Calu3 (cell line): Measurements from ENCODE around the gene GMCL2. TPM values are rescaled to one million over a fixed set of nuclear protein-coding genes. Genes with fewer than 3 reads are reported as not detected.

Experiments
- BruUV-seq: library from RNA; stranded (reverse); fragments of 400-500 nt; replicated peaks from 2 replicates; lab custom pipeline; 2021; lab: Mats Ljungman, UMichigan
- CTCF ChIA-PET: fragments of 300-600 bp; sonication (Branson Sonifier 250); formaldehyde crosslinking; loops from one replicate; lab custom pipeline; 2022; ENCODE audit warnings: antibody characterized with exemption; lab: Charles Lee
- DNase-seq: peaks from one replicate; pipeline ENCODE4 v3.0.0; 2022
- H3K27ac Mint-ChIP-seq: one replicate; pipeline ENCODE4 v1.8.0; 2022; ENCODE audit warnings: mixed read lengths; ENCODE audit not compliant: unreplicated experiment
- H3K27me3 Mint-ChIP-seq: one replicate; pipeline ENCODE4 v1.8.0; 2022; ENCODE audit warnings: mixed read lengths; ENCODE audit not compliant: unreplicated experiment
- H3K36me3 Mint-ChIP-seq: one replicate; pipeline ENCODE4 v1.8.0; 2022; ENCODE audit warnings: mild to moderate bottlenecking, moderate library complexity, mixed read lengths; ENCODE audit not compliant: insufficient read depth, unreplicated experiment
- H3K4me1 Mint-ChIP-seq: one replicate; pipeline ENCODE4 v1.8.0; 2022; ENCODE audit warnings: mild to moderate bottlenecking, low read depth, mixed read lengths; ENCODE audit not compliant: unreplicated experiment
- H3K4me3 Mint-ChIP-seq: one replicate; pipeline ENCODE4 v1.8.0; 2022; ENCODE audit warnings: mild to moderate bottlenecking, low read depth, moderate library complexity, mixed read lengths; ENCODE audit not compliant: unreplicated experiment
- H3K9me3 Mint-ChIP-seq: one replicate; pipeline ENCODE4 v1.8.0; 2022; ENCODE audit warnings: low read depth, mixed read lengths; ENCODE audit not compliant: unreplicated experiment
- intact Hi-C: fragments of 100-400 bp; cut with micrococcal nuclease; formaldehyde crosslinking; loops from one replicate; pipeline ENCODE4 v1.10.0; 2022; ENCODE audit not compliant: unreplicated experiment
- total RNA-seq: library from RNA; stranded (reverse); gene quantifications from 2 replicates; pipeline ENCODE4 v1.2.3, GENCODE V29; 2022
- TF ChIP-seq, protein P1 (sequence below): fragments of 200-600 bp; IDR thresholded peaks from one replicate; pipeline ENCODE4 v1.8.0; 2022; ENCODE audit warnings: antibody characterized with exemption; ENCODE audit not compliant: unreplicated experiment

GMCL2 gene
- total RNA-seq, 1 experiment from 2014 or later = not detected

DNA sequence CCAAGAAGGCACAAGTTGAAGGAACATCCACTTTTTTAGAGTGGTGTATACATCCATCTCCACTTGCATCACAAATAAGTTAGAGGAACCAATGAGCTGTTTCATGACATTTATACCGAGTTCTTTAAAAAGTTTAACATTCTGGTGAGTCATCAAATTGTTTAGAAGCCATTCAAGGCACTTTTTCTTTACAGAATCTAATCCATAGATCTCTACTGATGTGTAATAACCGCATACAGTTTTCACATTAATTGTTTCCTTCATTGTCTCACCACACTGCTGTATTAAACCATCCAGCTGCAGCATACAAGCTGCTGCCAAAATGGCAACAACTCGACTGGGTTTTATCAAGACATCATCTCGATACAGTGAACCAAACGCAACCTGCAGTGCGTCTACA, 744 bp downstream of the GMCL2 start:
- no peaks in the 10 kb centered on the region for H3K36me3 Mint-ChIP-seq
- CTCF ChIA-PET = no interaction called here
- H3K4me3 Mint-ChIP-seq = no peak overlapping the region
- DNase-seq = no peak
- TF ChIP-seq, protein P1, sequence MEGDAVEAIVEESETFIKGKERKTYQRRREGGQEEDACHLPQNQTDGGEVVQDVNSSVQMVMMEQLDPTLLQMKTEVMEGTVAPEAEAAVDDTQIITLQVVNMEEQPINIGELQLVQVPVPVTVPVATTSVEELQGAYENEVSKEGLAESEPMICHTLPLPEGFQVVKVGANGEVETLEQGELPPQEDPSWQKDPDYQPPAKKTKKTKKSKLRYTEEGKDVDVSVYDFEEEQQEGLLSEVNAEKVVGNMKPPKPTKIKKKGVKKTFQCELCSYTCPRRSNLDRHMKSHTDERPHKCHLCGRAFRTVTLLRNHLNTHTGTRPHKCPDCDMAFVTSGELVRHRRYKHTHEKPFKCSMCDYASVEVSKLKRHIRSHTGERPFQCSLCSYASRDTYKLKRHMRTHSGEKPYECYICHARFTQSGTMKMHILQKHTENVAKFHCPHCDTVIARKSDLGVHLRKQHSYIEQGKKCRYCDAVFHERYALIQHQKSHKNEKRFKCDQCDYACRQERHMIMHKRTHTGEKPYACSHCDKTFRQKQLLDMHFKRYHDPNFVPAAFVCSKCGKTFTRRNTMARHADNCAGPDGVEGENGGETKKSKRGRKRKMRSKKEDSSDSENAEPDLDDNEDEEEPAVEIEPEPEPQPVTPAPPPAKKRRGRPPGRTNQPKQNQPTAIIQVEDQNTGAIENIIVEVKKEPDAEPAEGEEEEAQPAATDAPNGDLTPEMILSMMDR = no peak
- peaks cover 18% of the 10 kb centered on the region for H3K27me3 Mint-ChIP-seq
- intact Hi-C loops = no loop called here
- no peaks in the 10 kb centered on the region for H3K9me3 Mint-ChIP-seq
- BruUV-seq = no TSS peak
- H3K27ac Mint-ChIP-seq = no peak overlapping the region
- no peaks in the 10 kb centered on the region for H3K4me1 Mint-ChIP-seq

DNA sequence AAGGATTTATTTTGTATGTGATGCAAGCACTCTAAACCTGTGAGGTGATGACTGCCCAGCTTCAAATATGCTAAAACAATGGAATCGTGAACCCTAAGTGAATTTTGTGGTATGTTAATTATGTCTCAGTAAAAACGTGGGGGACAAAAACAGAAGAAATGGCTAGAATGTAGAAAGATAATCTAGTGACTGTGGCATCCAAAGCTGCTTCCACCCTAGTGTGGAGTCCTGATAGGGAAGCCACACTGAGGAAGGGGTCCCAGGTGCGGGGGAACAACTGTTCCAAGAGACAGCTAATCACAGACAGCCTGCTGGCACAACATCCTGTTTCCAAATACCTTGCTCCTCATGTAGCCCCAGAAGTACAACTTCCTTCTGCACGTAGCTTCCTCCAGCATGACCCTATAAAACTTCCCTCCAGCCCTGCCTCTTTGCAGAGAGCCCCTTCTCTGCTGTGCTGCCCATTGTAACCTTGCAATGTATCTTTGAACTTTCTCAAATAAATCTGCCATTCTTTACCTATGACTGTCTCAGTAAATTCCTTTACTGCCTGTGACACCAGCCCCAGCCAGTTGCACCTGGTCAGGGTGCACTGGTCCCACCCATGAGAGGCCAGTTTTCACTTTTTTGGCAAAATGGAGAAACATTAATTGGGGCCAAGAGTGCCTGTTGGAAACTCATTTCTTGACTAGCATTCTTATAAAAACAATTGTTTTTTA, 4.9 kb downstream of the GMCL2 start:
- Mint-ChIP-seq H3K36me3 (no peaks in the 10 kb centered on the region), H3K4me1 (no peaks in the 10 kb centered on the region), H3K4me3 (no peak overlapping the region), H3K27ac (no peak overlapping the region), H3K9me3 (peaks cover 3% of the 10 kb centered on the region), H3K27me3 (peaks cover 19% of the 10 kb centered on the region)
- intact Hi-C loops = no loop called here
- DNase-seq = no peak
- CTCF ChIA-PET = no interaction called here
- no TSS peak for BruUV-seq
- TF ChIP-seq, protein P1 = no peak

GRCh38 chr5:178180141-178180863, 6.9 kb downstream of the GMCL2 start:
- Mint-ChIP-seq H3K4me3 (no peak overlapping the region), H3K36me3 (no peaks in the 10 kb centered on the region), H3K4me1 (no peaks in the 10 kb centered on the region), H3K9me3 (peaks cover 3% of the 10 kb centered on the region), H3K27me3 (peaks cover 20% of the 10 kb centered on the region), H3K27ac (no peak overlapping the region)
- TF ChIP-seq, protein P1 = no peak
- CTCF ChIA-PET = interaction anchor here (1.0 kb wide), 1 partner anchor 10 kb away, joined by 3 read pairs; no protein-coding TSS in a partner anchor
- no peak for DNase-seq
- no TSS peak for BruUV-seq
- intact Hi-C loops = no loop called here

DNA sequence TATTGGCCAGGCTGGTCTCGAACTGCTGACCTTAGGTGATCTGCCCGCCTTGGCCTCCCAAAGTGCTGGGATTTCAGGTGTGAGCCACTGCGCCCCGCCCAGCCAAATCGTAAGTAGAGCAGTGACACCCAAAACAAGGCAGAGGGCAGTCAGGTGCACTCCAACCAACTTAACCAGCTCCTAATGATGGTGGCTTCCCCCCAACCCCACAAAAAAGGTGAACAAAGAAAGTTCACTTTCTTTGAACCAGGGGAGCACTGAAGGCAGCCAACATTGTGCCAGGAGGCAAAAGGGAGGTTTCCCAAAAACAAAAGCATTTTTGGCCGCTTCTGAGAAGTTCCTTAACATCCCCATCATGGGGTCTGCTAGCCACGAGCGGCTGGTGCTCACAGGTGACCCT, 9.6 kb downstream of the GMCL2 start:
- CTCF ChIA-PET = no interaction called here
- TF ChIP-seq, protein P1 = no peak
- intact Hi-C loops = no loop called here
- no peak for DNase-seq
- no peaks in the 10 kb centered on the region for H3K36me3 Mint-ChIP-seq
- BruUV-seq = no TSS peak
- H3K27me3 Mint-ChIP-seq = peaks cover 20% of the 10 kb centered on the region
- H3K27ac Mint-ChIP-seq = no peak overlapping the region
- H3K9me3 Mint-ChIP-seq = peaks cover 3% of the 10 kb centered on the region
- H3K4me1 Mint-ChIP-seq = no peaks in the 10 kb centered on the region
- H3K4me3 Mint-ChIP-seq = no peak overlapping the region
